Psoas muscle (tissue), 8 donors: ENCODE measurements around the gene PPP1R12B. TPM values are rescaled to one million over a fixed set of nuclear protein-coding genes. Genes with fewer than 3 reads are reported as not detected.
"Not testable (repeated sequence)": the region's sequence is repeated elsewhere in the genome, so short reads cannot be mapped to it uniquely, and the experiment has no call there.

Experiments used
- ATAC-seq, 4 donors: fragments of 200-7000 bp; cut with Tn5 transposase; one replicate each; pipeline ENCODE4 v1.9.1; 2020; ENCODE audit warnings: moderate library complexity in 3 of 4, mild to moderate bottlenecking in 2 of 4
- DNase-seq, 2 donors: peaks; one replicate each; pipeline ENCODE4 v3.0.0-alpha.2; 2020
- H3K27ac ChIP-seq: fragments of 200-600 bp; one replicate; pipeline ENCODE4 v1.8.0; 2022
- H3K27me3 ChIP-seq, 3 donors: fragments of 200-600 bp in 1 of 3; one replicate each; pipeline versions ENCODE4 v1.6.1 to v1.8.0; 2013 to 2022; ENCODE audit warnings: low read length in 2 of 3, mild to moderate bottlenecking in 2 of 3, moderate library complexity in 1 of 3; ENCODE audit not compliant: insufficient read depth in 3 of 3
- H3K36me3 ChIP-seq, 2 donors: fragments of 200-600 bp in 1 of 2; one replicate each; pipeline versions ENCODE4 v1.6.1 to v1.8.0; 2013 to 2022; ENCODE audit warnings: low read depth in 1 of 2, mild to moderate bottlenecking in 1 of 2, moderate library complexity in 1 of 2; ENCODE audit not compliant: insufficient read depth in 1 of 2
- H3K4me1 ChIP-seq: fragments of 200-600 bp; one replicate; pipeline ENCODE4 v1.8.0; 2022
- H3K4me3 ChIP-seq: fragments of 200-600 bp; one replicate; pipeline ENCODE4 v1.8.0; 2022; ENCODE audit warnings: mild to moderate bottlenecking
- H3K9me3 ChIP-seq: fragments of 200-600 bp; one replicate; pipeline ENCODE4 v1.8.0; 2022
- WGBS, 3 donors: extraction: QIAGEN DNeasy Blood & Tissue Kit; methylation state at CpG; one replicate each; pipeline versions ENCODE4 v1.1.6 to v1.1.7; 2013; 5-methylcytosine and 5-hydroxymethylcytosine counted together
- intact Hi-C, 2 donors: fragments of 100-400 bp; cut with DNase I; formaldehyde crosslinking; loops; one replicate each; pipeline versions ENCODE4 v1.11.0 to v1.14.2; 2022
- polyA plus RNA-seq, 3 donors: library from polyadenylated mRNA; stranded (reverse); fragments of 200-250 nt; gene quantifications; one replicate each; pipeline ENCODE4 v1.2.3, GENCODE V29; 2013
- total RNA-seq, 4 donors: library from RNA; stranded (reverse); fragmentation: NEBNext Ultra II Directional in 2 of 4; extraction: Animal tissue kit (Norgen Biotek cat#: 25700) in 2 of 4; gene quantifications; one replicate each; pipeline versions ENCODE4 v1.2.1 to v1.2.4, GENCODE V29; 2021 to 2023
- TF ChIP-seq, protein P1 (sequence below): fragments of 200-600 bp; IDR thresholded peaks from one replicate; pipeline ENCODE4 v1.8.0; 2022; ENCODE audit warnings: antibody characterized with exemption
- donor health status: healthy with polysubstance abuse.
- donor health status: DM: no; HTN: no; CAD: no; lungs with moderate emphysema.
- donor health status: Bipolar disorder and iron deficiency.
- donor health status: healthy.
- donor health status: DM: yes; HTN: yes; CAD: no.
- donor health status: DM: no; HTN: no; CAD: no.
- donor health status: DM: no; HTN: no; CAD: no.
- donor health status: DM: yes; HTN: yes; CAD: no.

PPP1R12B gene
- total and polyA plus RNA-seq, 7 donors = 8.3 to 189 (median 86.1) TPM

DNA sequence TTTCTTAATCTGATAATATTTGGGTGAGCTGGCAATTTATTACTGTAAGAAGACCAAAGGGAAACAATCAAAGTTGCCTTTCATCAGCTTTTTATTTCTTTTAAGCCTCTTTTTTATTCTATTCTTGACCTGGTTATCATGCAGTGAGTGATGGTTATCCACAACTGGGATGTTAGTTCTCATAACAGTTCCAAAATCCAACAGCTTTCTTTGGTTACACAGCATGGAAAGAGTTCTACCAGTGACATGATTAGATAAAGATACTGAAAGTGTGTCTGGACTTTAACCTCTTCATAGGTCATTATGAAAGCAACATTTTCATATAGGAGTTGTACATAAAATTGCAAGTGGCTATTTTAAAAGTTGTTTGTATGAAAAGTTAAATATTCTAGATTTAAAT, 198.7 kb downstream of the PPP1R12B start:
- Histone ChIP-seq H3K27me3 (no peaks in the 10 kb centered on the region), H3K9me3 (no peaks in the 10 kb centered on the region), H3K36me3 (no peaks in the 10 kb centered on the region), H3K4me1 (peaks cover 58% of the 10 kb centered on the region), H3K27ac (peak overlapping the region; percentile 75), H3K4me3 (no peak overlapping the region)
- intact Hi-C loops = no loop called here
- no peak for ATAC-seq
- TF ChIP-seq, protein P1, sequence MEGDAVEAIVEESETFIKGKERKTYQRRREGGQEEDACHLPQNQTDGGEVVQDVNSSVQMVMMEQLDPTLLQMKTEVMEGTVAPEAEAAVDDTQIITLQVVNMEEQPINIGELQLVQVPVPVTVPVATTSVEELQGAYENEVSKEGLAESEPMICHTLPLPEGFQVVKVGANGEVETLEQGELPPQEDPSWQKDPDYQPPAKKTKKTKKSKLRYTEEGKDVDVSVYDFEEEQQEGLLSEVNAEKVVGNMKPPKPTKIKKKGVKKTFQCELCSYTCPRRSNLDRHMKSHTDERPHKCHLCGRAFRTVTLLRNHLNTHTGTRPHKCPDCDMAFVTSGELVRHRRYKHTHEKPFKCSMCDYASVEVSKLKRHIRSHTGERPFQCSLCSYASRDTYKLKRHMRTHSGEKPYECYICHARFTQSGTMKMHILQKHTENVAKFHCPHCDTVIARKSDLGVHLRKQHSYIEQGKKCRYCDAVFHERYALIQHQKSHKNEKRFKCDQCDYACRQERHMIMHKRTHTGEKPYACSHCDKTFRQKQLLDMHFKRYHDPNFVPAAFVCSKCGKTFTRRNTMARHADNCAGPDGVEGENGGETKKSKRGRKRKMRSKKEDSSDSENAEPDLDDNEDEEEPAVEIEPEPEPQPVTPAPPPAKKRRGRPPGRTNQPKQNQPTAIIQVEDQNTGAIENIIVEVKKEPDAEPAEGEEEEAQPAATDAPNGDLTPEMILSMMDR = no peak
- DNase-seq = no peak

DNA sequence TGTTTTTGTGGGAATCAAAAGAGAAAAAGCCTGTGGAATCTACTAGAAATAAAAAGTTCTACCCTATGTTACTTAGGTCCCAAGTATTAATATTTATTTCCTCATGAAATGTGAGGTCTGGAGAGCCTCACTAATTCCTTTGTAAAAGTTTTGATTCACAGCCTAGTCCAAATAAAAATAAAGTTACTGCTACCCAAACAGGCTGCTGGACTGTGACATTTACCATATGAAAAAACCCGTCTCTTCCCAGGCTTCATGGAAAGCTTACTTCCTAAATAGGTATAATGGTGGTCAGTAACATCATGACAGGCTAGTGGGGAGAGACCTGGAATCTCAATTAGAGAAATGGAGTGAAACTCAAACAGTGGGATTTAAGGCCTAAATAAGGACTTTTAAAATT, 201.6 kb downstream of the PPP1R12B start:
- Histone ChIP-seq H3K4me1 (peaks cover 59% of the 10 kb centered on the region), H3K27ac (peak overlapping the region; percentile 10)
- intact Hi-C loops, H3K36me3 ChIP-seq, H3K4me3 ChIP-seq, ATAC-seq, H3K9me3 ChIP-seq, H3K27me3 ChIP-seq, DNase-seq: not testable (repeated sequence)
- 84 to 89% (median 86%) methylated on average over 1 of the region's 1 CpG for WGBS, 3 donors

DNA sequence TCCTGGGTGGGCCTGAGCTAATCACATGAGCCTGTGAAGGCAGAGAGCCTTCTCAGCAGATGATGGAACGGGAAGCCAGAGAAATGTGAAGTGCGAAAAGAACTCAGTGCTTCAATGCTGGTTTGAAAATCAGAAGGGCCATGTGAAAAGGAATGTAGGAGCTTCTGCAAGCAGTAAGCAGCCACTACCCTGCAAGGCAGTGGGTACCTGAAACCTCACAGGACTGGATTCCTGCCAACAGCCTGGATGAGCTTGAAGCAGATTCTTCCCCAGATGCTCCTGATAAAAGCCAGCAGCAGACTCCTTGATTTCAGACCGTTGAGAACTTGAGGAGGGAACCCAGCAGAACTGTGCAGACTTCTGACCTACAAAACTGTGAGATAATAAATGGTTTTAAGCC, 203.2 kb downstream of the PPP1R12B start:
- Histone ChIP-seq H3K36me3 (no peaks in the 10 kb centered on the region), H3K4me1 (peaks cover 47% of the 10 kb centered on the region), H3K27ac (no peak overlapping the region), H3K9me3 (no peaks in the 10 kb centered on the region), H3K27me3 (no peaks in the 10 kb centered on the region), H3K4me3 (no peak overlapping the region)
- intact Hi-C loops = no loop called here
- ATAC-seq (no peak), DNase-seq (no peak)
- TF ChIP-seq, protein P1 = no peak
- 39 to 67% (median 45%) methylated on average over 3 of the region's 3 CpGs for WGBS, 3 donors

DNA sequence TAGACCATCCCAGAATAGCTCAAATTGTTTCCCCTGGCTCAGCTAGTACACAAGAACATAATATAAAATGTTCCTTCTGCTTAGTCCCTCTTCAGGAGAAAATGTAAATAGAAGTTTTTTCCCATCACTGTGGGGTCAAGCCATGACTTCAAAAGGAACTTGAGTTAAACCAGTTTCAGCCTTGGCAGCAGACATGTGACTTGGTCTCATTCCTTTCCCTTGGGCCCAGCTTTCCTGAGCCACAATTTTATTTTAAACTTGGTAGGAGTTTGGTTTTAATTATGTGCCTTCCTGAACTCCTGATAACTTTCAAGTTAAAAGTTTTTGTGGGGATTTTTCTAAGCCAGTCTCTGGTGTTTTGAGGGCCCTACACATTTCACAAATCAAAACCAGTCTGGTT, 204.1 kb downstream of the PPP1R12B start:
- H3K4me3 ChIP-seq, intact Hi-C loops, H3K9me3 ChIP-seq, H3K27me3 ChIP-seq, ATAC-seq, DNase-seq, H3K36me3 ChIP-seq: not testable (repeated sequence)
- Histone ChIP-seq H3K4me1 (peaks cover 44% of the 10 kb centered on the region), H3K27ac (peak overlapping the region; percentile 2)

DNA sequence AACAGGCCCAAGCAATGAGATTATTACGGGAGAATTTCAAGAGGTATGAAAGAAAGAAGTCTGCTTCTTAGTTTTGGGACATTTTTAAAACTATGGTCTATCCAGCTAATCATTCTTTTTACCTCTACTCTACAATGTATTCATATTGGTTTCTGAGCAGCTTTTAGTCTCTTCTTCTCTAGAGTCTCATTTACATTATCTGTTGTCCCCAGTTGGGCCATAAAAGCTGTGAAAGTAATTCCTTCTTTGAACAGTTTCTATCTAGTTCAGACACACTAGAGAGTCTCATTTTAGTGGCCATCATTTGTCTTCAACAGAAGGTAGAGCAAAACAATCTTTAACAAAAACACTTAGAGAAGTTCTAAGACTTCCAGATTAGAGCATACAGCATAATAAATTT, 204.6 kb downstream of the PPP1R12B start:
- H3K9me3 ChIP-seq, ATAC-seq, H3K4me3 ChIP-seq, DNase-seq, H3K27me3 ChIP-seq, intact Hi-C loops, H3K36me3 ChIP-seq: not testable (repeated sequence)
- WGBS, 3 donors = 62 to 76% (median 72%) methylated on average over 1 of the region's 1 CpG
- H3K27ac ChIP-seq = peak overlapping the region; percentile 2
- H3K4me1 ChIP-seq = peaks cover 39% of the 10 kb centered on the region

DNA sequence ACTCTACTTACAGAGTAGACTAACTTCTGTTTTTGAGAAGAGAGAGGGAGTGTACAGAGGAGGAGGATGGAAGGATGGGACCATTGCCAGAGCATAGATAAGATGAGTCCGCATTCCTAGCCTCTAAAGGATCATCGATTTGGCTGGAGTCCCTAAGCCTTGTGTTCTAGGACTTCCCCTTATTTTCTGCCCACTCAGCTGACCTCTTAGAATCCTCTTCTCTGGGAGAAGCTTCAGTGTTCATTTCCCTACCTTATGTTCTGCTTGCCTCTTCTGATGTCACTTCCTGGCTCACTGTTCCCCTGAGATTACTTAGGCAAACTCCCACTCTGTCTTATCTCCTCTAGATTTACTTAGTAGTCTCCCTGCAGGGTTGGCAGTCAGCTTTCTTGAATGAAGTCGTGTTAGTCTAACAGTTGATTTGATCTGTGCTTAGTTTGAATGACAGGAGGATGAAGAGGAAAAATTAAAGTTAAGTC, 205.1 kb downstream of the PPP1R12B start:
- no peak for DNase-seq
- WGBS, 3 donors = 57 to 64% (median 57%) methylated on average over 3 of the region's 3 CpGs
- no peaks in the 10 kb centered on the region for H3K36me3 ChIP-seq
- no peaks in the 10 kb centered on the region for H3K27me3 ChIP-seq
- no peak overlapping the region for H3K4me3 ChIP-seq
- H3K4me1 ChIP-seq = peaks cover 34% of the 10 kb centered on the region
- peak in 3 of 4 donors; percentile 16 to 43 (median 30) for ATAC-seq
- peak overlapping the region; percentile 37 for H3K27ac ChIP-seq
- intact Hi-C loops = no loop called here
- no peaks in the 10 kb centered on the region for H3K9me3 ChIP-seq
- TF ChIP-seq, protein P1 = no peak

DNA sequence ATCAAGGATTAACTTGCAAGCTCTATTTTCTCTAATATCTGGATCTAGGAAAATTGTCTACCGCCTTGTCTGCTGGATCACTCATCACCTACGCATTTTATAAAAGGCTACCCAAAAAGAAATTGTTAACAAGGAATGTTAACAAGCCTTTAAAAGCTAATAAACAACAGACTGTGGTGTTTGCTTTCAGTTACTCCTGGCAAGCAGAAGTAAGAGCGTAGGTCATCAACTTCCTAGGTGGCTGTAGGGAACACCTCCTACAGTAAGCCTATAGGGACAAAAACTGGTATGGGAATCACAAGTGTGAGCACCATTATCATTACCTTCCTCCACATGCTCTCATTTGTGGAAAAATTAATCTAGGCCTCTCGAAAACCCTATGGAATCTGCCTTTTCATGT, 206.1 kb downstream of the PPP1R12B start:
- WGBS, 3 donors = 94 to 100% (median 96%) methylated on average over 4 of the region's 4 CpGs
- H3K4me3 ChIP-seq, H3K27ac ChIP-seq, intact Hi-C loops, DNase-seq, ATAC-seq, H3K36me3 ChIP-seq, H3K27me3 ChIP-seq, H3K9me3 ChIP-seq: not testable (repeated sequence)
- peaks cover 34% of the 10 kb centered on the region for H3K4me1 ChIP-seq

DNA sequence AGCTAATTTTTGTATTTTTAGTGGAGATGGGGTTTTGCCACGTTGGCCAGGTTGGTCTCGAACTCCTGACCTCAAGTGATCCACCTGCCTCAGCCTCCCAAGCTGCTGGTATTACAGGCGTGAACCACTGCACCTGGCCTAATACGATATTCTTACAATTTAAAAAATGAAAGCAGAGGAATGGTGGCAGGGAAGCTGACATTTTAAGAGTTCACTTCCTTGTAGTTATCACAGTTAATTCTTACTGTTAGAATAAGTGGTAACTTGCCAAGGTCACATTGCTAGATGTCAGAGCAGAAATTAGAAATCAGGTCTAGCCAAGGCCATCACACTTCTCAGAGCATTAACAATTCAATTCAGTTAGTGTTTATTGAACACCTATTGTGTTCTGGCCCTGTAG, 207.5 kb downstream of the PPP1R12B start:
- 60 to 79% (median 67%) methylated on average over 4 of the region's 4 CpGs for WGBS, 3 donors
- intact Hi-C loops, H3K4me3 ChIP-seq, H3K27me3 ChIP-seq, H3K27ac ChIP-seq, H3K36me3 ChIP-seq, ATAC-seq, H3K9me3 ChIP-seq, DNase-seq: not testable (repeated sequence)
- peaks cover 43% of the 10 kb centered on the region for H3K4me1 ChIP-seq

DNA sequence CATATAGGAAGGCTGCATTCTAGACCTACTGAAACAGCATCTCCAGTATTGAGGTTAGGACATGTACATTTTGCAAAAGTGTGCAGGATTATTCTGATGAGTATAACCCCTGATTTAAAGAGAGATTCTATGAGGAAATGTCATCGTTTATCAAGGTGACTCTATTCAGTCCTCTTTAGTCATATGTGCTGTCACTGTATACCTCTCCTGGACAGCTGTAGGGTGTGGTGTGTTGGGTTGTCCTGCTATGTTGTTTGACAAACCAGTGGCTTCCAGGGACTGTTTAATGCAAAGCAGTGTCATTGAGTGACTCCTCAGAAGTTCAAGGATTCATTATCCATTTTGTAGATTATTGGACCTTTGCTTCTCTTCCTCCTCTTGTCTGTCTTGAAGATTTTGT, 209.2 kb downstream of the PPP1R12B start:
- H3K4me3 ChIP-seq, DNase-seq, H3K36me3 ChIP-seq, H3K27me3 ChIP-seq, intact Hi-C loops, H3K9me3 ChIP-seq, H3K27ac ChIP-seq: not testable (repeated sequence)
- peak; percentile 34 to 70 (median 62) for ATAC-seq
- WGBS, 3 donors = 39 to 49% (median 41%) methylated on average over 1 of the region's 1 CpG
- peaks cover 33% of the 10 kb centered on the region for H3K4me1 ChIP-seq
